Motor neuron (in vitro differentiated cells): ENCODE measurements around the gene DTX3. TPM values are rescaled to one million over a fixed set of nuclear protein-coding genes. Genes with fewer than 3 reads are reported as not detected.
"Not testable (repeated sequence)": the region's sequence is repeated elsewhere in the genome, so short reads cannot be mapped to it uniquely, and the experiment has no call there.

Experiments used
- ATAC-seq, 8 experiments: fragments of 200-7000 bp; cut with Tn5 transposase; replicated peaks in 6 of 8; 2 replicates each; pipeline ENCODE4 v1.8.0; 2021; ENCODE audit warnings: mild to moderate bottlenecking in 8 of 8, moderate library complexity in 8 of 8
- H3K27ac ChIP-seq, 2 donors: fragments of 250-450 bp; sonication (Bioruptor Pico); 2 replicates each; pipeline ENCODE4 v1.9.0; 2021; ENCODE audit warnings: antibody characterized with exemption in 2 of 2, mild to moderate bottlenecking in 2 of 2, moderate library complexity in 1 of 2
- H3K4me1 ChIP-seq, 2 donors: fragments of 250-450 bp; sonication (Bioruptor Pico); replicated peaks in 1 of 2; 2 replicates each; pipeline ENCODE4 v1.6.1; 2021; ENCODE audit warnings: antibody characterized with exemption in 2 of 2, mild to moderate bottlenecking in 2 of 2, moderate library complexity in 1 of 2
- H3K4me3 ChIP-seq, 5 donors: fragments of 250-450 bp; sonication (Bioruptor Pico); 2 replicates each; pipeline ENCODE4 v1.9.0; 2021; ENCODE audit warnings: antibody characterized with exemption in 5 of 5, mild to moderate bottlenecking in 5 of 5, moderate library complexity in 4 of 5
- WGBS, 10 experiments: fragments of 450-650 bp; shearing (Covaris generic); methylation state at CpG; one replicate each; pipeline ENCODE4 v1.0.0; 2022; 5-methylcytosine and 5-hydroxymethylcytosine counted together
- in situ Hi-C, 9 experiments: fragments of 400-800 bp; cut with MboI; loops; one replicate each; pipeline ENCODE4 v1.15.0; 2021; ENCODE audit warnings: low sequenced_read_pairs in 9 of 9, low pct_unique_long_range_greater_than_20kb in 2 of 9; ENCODE audit not compliant: unreplicated experiment in 9 of 9
- total RNA-seq, 8 experiments: library from RNA; unstranded; fragments of 300-600 nt; gene quantifications; 2 replicates each; pipeline versions ENCODE4 v1.2.3 to v1.2.4, GENCODE V29; 2022

DTX3 gene
- total RNA-seq, 8 experiments from 2014 or later = 2.8 to 79.9 (median 62.7) TPM

DNA sequence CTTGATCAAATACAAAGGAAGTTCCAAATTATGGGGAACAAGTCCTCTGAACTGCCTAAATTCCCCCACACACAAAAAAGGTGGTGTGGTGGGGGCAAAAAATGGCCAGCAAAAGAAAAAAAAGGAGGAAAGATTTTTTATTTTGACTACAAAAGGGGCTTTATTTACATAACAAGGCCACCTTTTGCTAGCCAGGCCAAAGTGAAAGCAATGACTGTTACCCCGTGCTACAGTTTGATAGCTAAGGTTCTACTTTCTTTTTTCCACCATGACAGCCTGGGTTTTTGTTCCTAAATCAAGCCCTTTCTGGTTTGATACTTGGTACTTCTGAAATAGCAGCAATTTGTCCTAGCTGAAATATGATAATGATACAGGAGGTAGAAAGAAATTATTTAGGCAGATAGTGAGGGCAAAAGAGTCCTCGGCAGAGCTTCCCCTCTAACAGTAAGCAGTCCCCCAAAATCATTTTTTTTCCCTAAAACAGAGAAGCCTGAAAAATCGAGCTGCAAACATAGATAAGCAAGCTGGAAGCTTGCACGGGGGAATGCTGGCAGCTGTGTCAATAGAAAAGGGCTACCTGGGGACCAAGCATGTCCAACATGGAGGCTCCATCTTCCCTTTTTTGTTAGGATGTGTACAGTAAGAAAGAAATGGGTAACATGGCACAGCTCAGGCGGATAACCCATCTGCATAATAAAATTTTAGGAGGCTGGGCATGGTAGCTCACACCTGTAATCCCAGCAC lies 37.2 kb downstream of the DTX3 start:
- 0 to 65% (median 43%) methylated on average over 1 to 4 of the region's 5 CpGs; no CpG with 5 or more reads in 1 of the 10 experiments for WGBS, 10 experiments
- in situ Hi-C loops = no loop called here
- ATAC-seq = no peak
- H3K4me3 ChIP-seq = no peak overlapping the region
- no peak overlapping the region for H3K27ac ChIP-seq
- no peaks in the 10 kb centered on the region for H3K4me1 ChIP-seq

DNA sequence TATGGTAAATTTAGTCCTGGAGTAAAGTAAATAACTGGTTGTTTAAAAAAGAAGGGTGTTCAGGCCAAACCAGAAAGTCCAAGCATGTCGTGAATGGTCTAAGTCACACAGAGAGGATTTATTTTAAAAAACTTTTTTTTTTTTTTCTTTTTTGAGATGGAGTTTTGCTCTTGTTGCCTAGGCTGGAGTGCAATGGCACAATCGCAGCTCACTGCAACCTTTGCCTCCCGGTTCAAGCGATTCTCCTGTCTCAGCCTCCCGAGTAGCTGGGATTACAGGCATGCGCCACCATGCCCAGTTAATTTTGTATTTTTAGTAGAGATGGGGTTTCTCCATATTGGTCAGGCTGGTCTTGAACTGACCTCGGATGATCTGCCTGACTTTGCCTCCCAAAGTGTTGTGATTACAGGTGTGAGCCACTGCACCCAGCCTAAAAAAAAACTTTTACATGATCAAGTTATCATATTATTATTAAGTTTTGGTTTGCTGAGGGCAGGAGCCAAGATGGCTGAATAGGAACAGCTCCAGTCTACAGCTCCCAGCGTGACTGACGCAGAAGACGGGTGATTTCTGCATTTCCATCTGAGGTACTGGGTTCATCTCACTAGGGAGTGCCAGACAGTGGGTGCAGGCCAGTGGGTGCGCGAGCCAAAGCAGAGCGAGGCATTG lies 41.5 kb downstream of the DTX3 start:
- ATAC-seq, in situ Hi-C loops, H3K4me1 ChIP-seq, H3K4me3 ChIP-seq, H3K27ac ChIP-seq: not testable (repeated sequence)
- WGBS, 10 experiments = 9 to 53% (median 38%) methylated on average over 2 to 8 of the region's 13 CpGs; no CpG with 5 or more reads in 1 of the 10 experiments

- ATAC-seq, H3K4me1 ChIP-seq, in situ Hi-C loops, H3K27ac ChIP-seq, H3K4me3 ChIP-seq: not testable (repeated sequence)
- WGBS, 10 experiments = no CpG with 5 or more reads among the region's 15 CpGs
These were observed 42.0 kb downstream of the DTX3 start for GRCh38 chr12:57646659-57647049.

- in situ Hi-C loops = no loop called here
- 11 to 66% (median 36%) methylated on average over 2 to 3 of the region's 3 CpGs for WGBS, 10 experiments
- ATAC-seq = no peak
- Histone ChIP-seq H3K4me1 (no peaks in the 10 kb centered on the region), H3K4me3 (no peak overlapping the region), H3K27ac (no peak overlapping the region)
These were observed 49.4 kb downstream of the DTX3 start for GRCh38 chr12:57654042-57654441.

DNA sequence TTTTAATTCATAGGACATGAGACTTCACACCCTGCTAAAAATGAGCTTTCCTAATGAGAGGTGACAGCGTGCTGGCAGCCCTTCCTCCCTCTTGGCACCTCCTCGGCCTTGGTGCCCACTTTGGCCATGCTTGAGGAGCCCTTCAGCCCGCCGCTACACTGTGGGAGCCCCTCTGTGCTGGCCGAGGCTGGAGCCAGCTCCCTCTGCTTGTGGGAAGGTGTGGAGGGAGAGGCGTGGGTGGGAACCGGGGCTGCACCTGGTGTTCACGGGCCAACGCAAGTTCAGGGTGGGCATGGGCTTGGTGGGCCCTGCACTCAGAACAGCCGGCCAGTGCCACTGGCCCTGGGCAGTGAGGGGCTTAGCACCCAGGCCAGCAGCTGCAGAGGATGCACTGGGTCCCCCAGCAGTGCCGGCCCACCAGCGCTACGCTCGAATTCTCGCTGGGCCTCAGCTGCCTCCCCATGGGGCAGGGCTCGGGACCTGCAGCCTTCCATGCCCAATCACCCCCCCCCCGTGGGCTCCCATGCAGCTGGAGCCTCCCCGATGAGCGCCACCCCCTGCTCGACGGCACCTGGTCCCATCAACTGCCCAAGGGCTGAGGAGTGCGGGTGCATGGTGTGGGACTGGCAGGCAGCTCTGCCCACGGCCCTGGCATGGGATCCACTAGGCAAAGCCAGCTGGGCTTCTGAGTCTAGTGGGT lies 51.1 kb downstream of the DTX3 start:
- in situ Hi-C loops = no loop called here
- H3K27ac ChIP-seq = no peak overlapping the region
- no peaks in the 10 kb centered on the region for H3K4me1 ChIP-seq
- ATAC-seq = no peak
- 0 to 100% (median 60%) methylated on average over 1 to 5 of the region's 23 CpGs; no CpG with 5 or more reads in 4 of the 10 experiments for WGBS, 10 experiments
- no peak overlapping the region for H3K4me3 ChIP-seq

DNA sequence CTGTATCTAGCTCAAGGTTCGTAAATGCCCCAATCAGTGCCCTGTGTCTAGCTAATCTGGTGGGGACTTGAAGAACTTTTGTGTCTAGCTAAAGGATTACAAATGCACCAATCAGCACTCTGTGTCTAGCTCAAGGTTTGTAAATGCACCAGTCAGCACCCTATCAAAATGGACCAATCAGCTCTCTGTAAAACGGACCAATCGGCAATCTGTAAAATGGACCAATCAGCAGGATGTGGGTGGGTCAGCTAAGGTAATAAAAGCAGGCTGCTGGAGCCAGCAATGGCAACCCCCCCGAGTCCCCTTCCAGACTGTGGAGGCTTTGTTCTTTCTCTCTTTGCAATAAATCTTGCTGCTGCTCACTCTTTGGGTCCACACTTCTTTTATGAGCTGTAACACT lies 51.8 kb downstream of the DTX3 start:
- 23 to 100% (median 83%) methylated on average over 1 to 4 of the region's 4 CpGs; no CpG with 5 or more reads in 2 of the 10 experiments for WGBS, 10 experiments
- in situ Hi-C loops = not testable (repeated sequence)

DNA sequence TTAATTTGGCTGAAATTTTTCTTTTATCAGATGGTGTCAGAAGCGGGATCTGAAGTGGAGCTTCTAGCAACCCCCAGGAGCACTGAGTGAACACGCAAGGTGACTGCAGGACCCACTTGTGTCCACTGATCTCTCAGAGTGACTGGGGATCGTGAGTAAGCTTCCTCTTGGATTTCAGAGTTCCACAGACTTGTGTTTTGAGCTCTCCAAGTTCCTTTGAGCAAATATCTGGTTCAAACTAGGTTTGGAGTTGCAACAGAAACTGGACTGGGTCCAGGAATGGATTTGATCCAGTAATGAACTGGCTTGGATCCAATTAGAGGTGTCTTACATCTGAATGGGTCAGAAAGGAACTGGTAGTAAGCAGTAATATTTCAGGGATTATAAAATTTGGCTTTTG lies 53.1 kb downstream of the DTX3 start:
- Histone ChIP-seq H3K4me3 (no peak overlapping the region), H3K27ac (no peak overlapping the region), H3K4me1 (no peaks in the 10 kb centered on the region)
- in situ Hi-C loops = no loop called here
- peak in 2 of 8 experiments; percentile 36 to 46 for ATAC-seq
- 17 to 100% (median 58%) methylated on average over 1 to 3 of the region's 3 CpGs; no CpG with 5 or more reads in 5 of the 10 experiments for WGBS, 10 experiments

More for the DNA sequence above, 51.8 kb downstream of the DTX3 start:
- H3K4me3 ChIP-seq, H3K4me1 ChIP-seq, H3K27ac ChIP-seq, ATAC-seq: not testable (repeated sequence)

- in situ Hi-C loops = no loop called here
- Histone ChIP-seq H3K4me3 (no peak overlapping the region), H3K27ac (no peak overlapping the region), H3K4me1 (no peaks in the 10 kb centered on the region)
- no peak for ATAC-seq
- WGBS, 10 experiments = 0 to 71% (median 23%) methylated on average over 1 to 3 of the region's 3 CpGs; no CpG with 5 or more reads in 4 of the 10 experiments
These were observed 54.3 kb downstream of the DTX3 start for GRCh38 chr12:57658890-57659289.

Other genes with a start within 250 kb of the DTX3 start
- 10 to 100 TPM; 14.7 to 75.2 (median 31.6) TPM for gene R3HDM2, start 173.8 kb upstream of the DTX3 start, total RNA-seq
- under 1 TPM; 0.14 to 0.85 (median 0.22) TPM for gene INHBC, start 170.0 kb upstream of the DTX3 start, total RNA-seq
- 10 to 100 TPM in 2 of 8 experiments, 1 to 10 TPM in 3, under 1 TPM in 3; 0.41 to 19.9 (median 2.6) TPM for gene INHBE, start 149.5 kb upstream of the DTX3 start, total RNA-seq
- 1 to 10 TPM in 7 of 8 experiments, under 1 TPM in 1; 0.66 to 8.3 (median 3.2) TPM for gene GLI1, start 145.0 kb upstream of the DTX3 start, total RNA-seq
- 1 to 10 TPM in 5 of 8 experiments, under 1 TPM in 3; 0.45 to 6.2 (median 2.0) TPM for gene ARHGAP9, start 125.0 kb upstream of the DTX3 start, total RNA-seq
- 100 to 1,000 TPM; 133 to 437 (median 224) TPM for gene MARS1, start 116.8 kb upstream of the DTX3 start, total RNA-seq
- 100 to 1,000 TPM in 5 of 8 experiments, 10 to 100 TPM in 3; 31.9 to 244 (median 136) TPM for gene DDIT3, start 84.3 kb upstream of the DTX3 start, total RNA-seq
- 10 to 100 TPM in 4 of 8 experiments, 1 to 10 TPM in 4; 5.5 to 37.5 (median 9.7) TPM for gene MBD6, start 82.0 kb upstream of the DTX3 start, total RNA-seq
- 100 to 1,000 TPM; 104 to 184 (median 161) TPM for gene DCTN2, start 57.6 kb upstream of the DTX3 start, total RNA-seq
- gene KIF5A, start 54.8 kb upstream of the DTX3 start, total RNA-seq = 100 to 1,000 TPM in 1 of 8 experiments, 10 to 100 TPM in 4, 1 to 10 TPM in 2, under 1 TPM in 1; 0.91 to 111 (median 60.5) TPM
- gene PIP4K2C, start 13.6 kb upstream of the DTX3 start, total RNA-seq = 10 to 100 TPM; 12.5 to 29.4 (median 21.4) TPM
- gene ARHGEF25, start 6.6 kb downstream of the DTX3 start, total RNA-seq = 10 to 100 TPM; 16.1 to 28.5 (median 17.9) TPM
- 10 to 100 TPM in 5 of 8 experiments, 1 to 10 TPM in 1, under 1 TPM in 2; 0.61 to 34.3 (median 19.4) TPM for gene B4GALNT1, start 28.4 kb downstream of the DTX3 start, total RNA-seq
- gene OS9, start 89.3 kb downstream of the DTX3 start, total RNA-seq = 100 to 1,000 TPM in 6 of 8 experiments, 10 to 100 TPM in 2; 94.0 to 297 (median 134) TPM
- 10 to 100 TPM in 4 of 8 experiments, 1 to 10 TPM in 2, under 1 TPM in 2; 0.31 to 13.8 (median 8.8) TPM for gene AGAP2, start 133.9 kb downstream of the DTX3 start, total RNA-seq
- gene TSPAN31, start 140.2 kb downstream of the DTX3 start, total RNA-seq = 10 to 100 TPM; 19.8 to 38.6 (median 24.4) TPM
- 100 to 1,000 TPM in 4 of 8 experiments, 10 to 100 TPM in 4; 43.4 to 146 (median 95.5) TPM for gene CDK4, start 147.5 kb downstream of the DTX3 start, total RNA-seq
- gene MARCHF9, start 150.3 kb downstream of the DTX3 start, total RNA-seq = 10 to 100 TPM in 7 of 8 experiments, 1 to 10 TPM in 1; 1.7 to 23.0 (median 17.0) TPM
- 1 to 10 TPM in 5 of 8 experiments, under 1 TPM in 3; 0.76 to 3.5 (median 1.6) TPM for gene CYP27B1, start 162.3 kb downstream of the DTX3 start, total RNA-seq
- gene METTL1, start 167.3 kb downstream of the DTX3 start, total RNA-seq = 10 to 100 TPM in 7 of 8 experiments, 1 to 10 TPM in 1; 8.6 to 33.2 (median 15.8) TPM
- gene EEF1AKMT3, start 167.8 kb downstream of the DTX3 start, total RNA-seq = 10 to 100 TPM in 3 of 8 experiments, 1 to 10 TPM in 5; 1.5 to 15.0 (median 6.6) TPM
- gene TSFM, start 178.0 kb downstream of the DTX3 start, total RNA-seq = 10 to 100 TPM; 15.2 to 39.7 (median 24.3) TPM
- gene AVIL, start 213.9 kb downstream of the DTX3 start, total RNA-seq = 10 to 100 TPM in 1 of 8 experiments, 1 to 10 TPM in 7; 2.2 to 15.2 (median 4.5) TPM
- 10 to 100 TPM; 22.2 to 85.0 (median 36.1) TPM for gene CTDSP2, start 241.9 kb downstream of the DTX3 start, total RNA-seq